CD8-positive, alpha-beta memory T cell (primary cell): Measurements from ENCODE around the gene TRPV5. TPM values are rescaled to one million over a fixed set of nuclear protein-coding genes. Genes with fewer than 3 reads are reported as not detected.

ENCODE experiments used
- CTCF ChIA-PET: fragments of 350-600 bp; sonication (Branson Sonifier 250); formaldehyde crosslinking; loops from one replicate; lab custom pipeline; 2021; ENCODE audit warnings: antibody characterized with exemption; lab: Charles Lee
- POLR2A ChIA-PET: fragments of 350-600 bp; sonication (Branson Sonifier 250); formaldehyde crosslinking; loops from one replicate; lab custom pipeline; 2021; ENCODE audit warnings: antibody characterized with exemption; lab: Charles Lee
- DNase-seq, 5 donors: peaks; one replicate each; pipeline versions ENCODE4 v3.0.0 to v3.0.0-alpha.2; 2020 to 2022; ENCODE audit warnings: mixed read lengths in 1 of 5
- H3K27ac ChIP-seq: one replicate; pipeline ENCODE4 v1.7.0; 2013; ENCODE audit warnings: low read depth, mild to moderate bottlenecking, low read length, moderate library complexity
- H3K27me3 ChIP-seq: 2 replicates; pipeline ENCODE4 v1.7.0; 2013; ENCODE audit warnings: low read length, mild to moderate bottlenecking; ENCODE audit not compliant: insufficient read depth, poor library complexity, severe bottlenecking
- H3K36me3 ChIP-seq: 2 replicates; pipeline ENCODE4 v1.7.0; 2013; ENCODE audit warnings: mild to moderate bottlenecking, low read length, moderate library complexity; ENCODE audit not compliant: insufficient read depth
- H3K4me1 ChIP-seq: 2 replicates; pipeline ENCODE4 v1.7.0; 2013; ENCODE audit warnings: mild to moderate bottlenecking, low read length, moderate library complexity; ENCODE audit not compliant: insufficient read depth
- H3K4me3 ChIP-seq: 2 replicates; pipeline ENCODE4 v1.7.0; 2013; ENCODE audit warnings: mild to moderate bottlenecking, low read length
- H3K9me3 ChIP-seq: 2 replicates; pipeline ENCODE4 v1.7.0; 2013; ENCODE audit warnings: mild to moderate bottlenecking, low read length
- H3K27ac Mint-ChIP-seq, 8 donors: one replicate each; pipeline ENCODE4 v1.8.0; 2020 to 2021; ENCODE audit warnings: mixed read lengths in 8 of 8, mild to moderate bottlenecking in 6 of 8, inconsistent platforms in 3 of 8, moderate library complexity in 3 of 8
- H3K27me3 Mint-ChIP-seq, 2 donors: one replicate each; pipeline ENCODE4 v1.8.0; 2020 to 2021; ENCODE audit warnings: mixed read lengths in 2 of 2, mild to moderate bottlenecking in 1 of 2, moderate library complexity in 1 of 2
- H3K36me3 Mint-ChIP-seq, 3 donors: one replicate each; pipeline ENCODE4 v1.8.0; 2020 to 2021; ENCODE audit warnings: mixed read lengths in 3 of 3, inconsistent platforms in 1 of 3, mild to moderate bottlenecking in 1 of 3
- H3K4me1 Mint-ChIP-seq, 3 donors: one replicate each; pipeline ENCODE4 v1.8.0; 2020 to 2021; ENCODE audit warnings: mixed read lengths in 3 of 3, inconsistent platforms in 1 of 3, mild to moderate bottlenecking in 1 of 3
- H3K4me3 Mint-ChIP-seq, 7 donors: one replicate each; pipeline ENCODE4 v1.8.0; 2020 to 2021; ENCODE audit warnings: mixed read lengths in 7 of 7, mild to moderate bottlenecking in 6 of 7, moderate library complexity in 4 of 7, inconsistent platforms in 2 of 7
- H3K9me3 Mint-ChIP-seq, 5 donors: one replicate each; pipeline ENCODE4 v1.8.0; 2020 to 2022; ENCODE audit warnings: mixed read lengths in 5 of 5, mild to moderate bottlenecking in 3 of 5, moderate library complexity in 2 of 5, inconsistent platforms in 1 of 5
- polyA plus RNA-seq: library from polyadenylated mRNA; unstranded; fragments of 300-500 nt; fragmentation: Illumina TruSeq; gene quantifications from one replicate; pipeline ENCODE4 v1.2.3, GENCODE V29; 2021
- total RNA-seq, 2 experiments: library from RNA; stranded (reverse); gene quantifications; one replicate each; pipeline ENCODE4 v1.2.3, GENCODE V29; 2021

The TRPV5 gene
- total and polyA plus RNA-seq, 3 experiments from 2014 or later, result not detected

GRCh38 chr7:142925413-142925812 lies 8.1 kb downstream of the TRPV5 start:
- POLR2A ChIA-PET, result no interaction called here
- Histone ChIP-seq H3K27me3 (no peaks in the 10 kb centered on the region), H3K27ac (no peak overlapping the region), H3K4me1 (no peaks in the 10 kb centered on the region), H3K4me3 (no peak overlapping the region), H3K9me3 (no peaks in the 10 kb centered on the region), H3K36me3 (no peaks in the 10 kb centered on the region)
- H3K4me1 Mint-ChIP-seq, result no peaks in the 10 kb centered on the region
- H3K36me3 Mint-ChIP-seq, result no peaks in the 10 kb centered on the region
- DNase-seq, result no peak
- no peak overlapping the region for H3K27ac Mint-ChIP-seq
- CTCF ChIA-PET, result no interaction called here
- peaks cover 4 to 12% of the 10 kb centered on the region in 2 donors for H3K27me3 Mint-ChIP-seq
- no peak overlapping the region for H3K4me3 Mint-ChIP-seq
- no peaks in the 10 kb centered on the region for H3K9me3 Mint-ChIP-seq

DNA sequence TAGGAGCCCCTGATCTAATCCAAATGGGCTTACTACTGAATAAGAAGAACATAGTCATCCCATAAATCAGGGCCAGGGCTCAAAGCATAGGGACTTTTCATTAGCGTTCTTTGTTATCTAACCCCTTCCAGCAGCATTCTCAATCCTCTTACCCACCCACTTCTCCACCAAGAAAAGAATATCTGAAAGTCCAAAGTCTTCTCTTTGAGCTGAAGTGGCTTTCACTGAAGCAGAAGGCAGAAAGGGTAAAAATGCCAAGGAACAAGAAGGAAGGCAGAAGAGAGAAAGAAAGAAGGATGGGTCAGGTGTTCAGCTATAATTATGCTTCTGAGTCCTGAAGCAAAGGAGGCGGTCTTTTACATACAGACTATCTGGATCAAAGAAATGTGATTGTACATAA lies 10.2 kb downstream of the TRPV5 start:
- DNase-seq, result no peak
- Histone ChIP-seq H3K9me3 (no peaks in the 10 kb centered on the region), H3K36me3 (no peaks in the 10 kb centered on the region), H3K4me1 (no peaks in the 10 kb centered on the region), H3K27ac (no peak overlapping the region), H3K27me3 (no peaks in the 10 kb centered on the region), H3K4me3 (no peak overlapping the region)
- Mint-ChIP-seq H3K4me1 (no peaks in the 10 kb centered on the region), H3K27ac (no peak overlapping the region), H3K36me3 (no peaks in the 10 kb centered on the region), H3K4me3 (no peak overlapping the region), H3K9me3 (no peaks in the 10 kb centered on the region), H3K27me3 (peaks cover 11 to 13% of the 10 kb centered on the region in 2 donors)
- POLR2A ChIA-PET, result no interaction called here
- CTCF ChIA-PET, result no interaction called here

DNA sequence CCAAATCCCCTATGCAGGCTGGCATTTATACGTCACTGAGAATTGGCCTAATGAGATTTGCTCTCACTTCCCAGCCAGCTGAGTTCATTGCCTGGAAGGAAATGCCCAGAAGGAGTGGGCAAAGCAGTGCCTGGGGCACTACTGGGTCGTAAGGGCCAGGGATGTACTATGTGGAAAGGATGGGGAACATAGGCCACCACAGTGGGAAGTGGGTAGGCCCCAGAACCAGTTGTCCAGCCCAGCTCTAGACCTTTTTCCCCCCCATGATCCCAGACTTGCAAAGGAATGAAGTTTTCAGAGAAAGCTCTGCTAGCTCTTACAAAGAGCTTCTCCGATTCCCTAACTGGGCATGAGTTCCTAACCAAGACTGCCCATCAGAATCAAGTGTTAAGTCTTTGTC lies 13.9 kb downstream of the TRPV5 start:
- H3K4me1 ChIP-seq, result no peaks in the 10 kb centered on the region
- H3K36me3 ChIP-seq, result no peaks in the 10 kb centered on the region
- Mint-ChIP-seq H3K4me3 (no peak overlapping the region), H3K9me3 (no peaks in the 10 kb centered on the region), H3K27ac (peak overlapping the region in 1 of 8 donors; percentile 36), H3K36me3 (no peaks in the 10 kb centered on the region), H3K27me3 (peaks cover 6 to 20% of the 10 kb centered on the region in 2 donors), H3K4me1 (no peaks in the 10 kb centered on the region)
- H3K9me3 ChIP-seq, result no peaks in the 10 kb centered on the region
- no peaks in the 10 kb centered on the region for H3K27me3 ChIP-seq
- ChIA-PET CTCF (no interaction called here), POLR2A (no interaction called here)
- H3K27ac ChIP-seq, result no peak overlapping the region
- H3K4me3 ChIP-seq, result no peak overlapping the region
- DNase-seq, result no peak

DNA sequence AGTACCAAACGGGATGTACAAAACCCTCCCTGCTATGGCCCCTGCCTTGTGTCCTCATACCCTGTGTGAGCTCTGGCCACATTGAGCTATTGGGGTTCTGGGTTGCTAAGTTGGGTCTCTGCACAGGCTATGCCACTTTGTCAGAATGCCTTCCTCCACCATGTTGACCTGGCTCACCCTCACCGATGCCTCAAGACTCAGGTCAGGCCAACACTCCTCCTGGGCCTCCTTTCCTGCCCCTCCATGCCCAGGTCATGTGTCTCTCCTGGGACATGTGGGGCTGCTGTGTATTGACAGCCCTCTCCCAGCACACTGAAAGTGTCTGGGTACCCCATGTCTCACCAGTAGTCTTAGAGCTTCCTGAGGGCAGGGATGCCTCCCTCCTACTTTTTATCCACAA lies 14.6 kb downstream of the TRPV5 start:
- no peak overlapping the region for H3K27ac ChIP-seq
- no peak overlapping the region for H3K4me3 ChIP-seq
- Mint-ChIP-seq H3K4me3 (no peak overlapping the region), H3K36me3 (no peaks in the 10 kb centered on the region), H3K27ac (no peak overlapping the region), H3K4me1 (no peaks in the 10 kb centered on the region), H3K27me3 (peaks cover 4 to 27% of the 10 kb centered on the region in 2 donors), H3K9me3 (no peaks in the 10 kb centered on the region)
- no peak for DNase-seq
- H3K27me3 ChIP-seq, result no peaks in the 10 kb centered on the region
- CTCF ChIA-PET, result no interaction called here
- H3K9me3 ChIP-seq, result no peaks in the 10 kb centered on the region
- POLR2A ChIA-PET, result no interaction called here
- no peaks in the 10 kb centered on the region for H3K4me1 ChIP-seq
- H3K36me3 ChIP-seq, result no peaks in the 10 kb centered on the region

- no peaks in the 10 kb centered on the region for H3K4me1 Mint-ChIP-seq
- H3K27ac Mint-ChIP-seq, result no peak overlapping the region
- no peaks in the 10 kb centered on the region for H3K9me3 Mint-ChIP-seq
- Histone ChIP-seq H3K27ac (no peak overlapping the region), H3K4me3 (no peak overlapping the region), H3K27me3 (no peaks in the 10 kb centered on the region), H3K4me1 (no peaks in the 10 kb centered on the region), H3K36me3 (no peaks in the 10 kb centered on the region), H3K9me3 (no peaks in the 10 kb centered on the region)
- H3K27me3 Mint-ChIP-seq, result peaks cover 6 to 30% of the 10 kb centered on the region in 2 donors
- H3K36me3 Mint-ChIP-seq, result no peaks in the 10 kb centered on the region
- no peak overlapping the region for H3K4me3 Mint-ChIP-seq
- DNase-seq, result no peak
- ChIA-PET POLR2A (no interaction called here), CTCF (no interaction called here)
These were observed 16.1 kb downstream of the TRPV5 start for GRCh38 chr7:142917447-142917846.

- H3K4me3 ChIP-seq, result no peak overlapping the region
- H3K9me3 ChIP-seq, result no peaks in the 10 kb centered on the region
- Mint-ChIP-seq H3K36me3 (no peaks in the 10 kb centered on the region), H3K4me3 (no peak overlapping the region), H3K4me1 (no peaks in the 10 kb centered on the region), H3K27me3 (peaks cover 10 to 39% of the 10 kb centered on the region in 2 donors), H3K9me3 (no peaks in the 10 kb centered on the region), H3K27ac (no peak overlapping the region)
- no peaks in the 10 kb centered on the region for H3K4me1 ChIP-seq
- ChIA-PET POLR2A (no interaction called here), CTCF (interaction anchor here (0.7 kb wide), 1 partner anchor 109 kb away, joined by 3 read pairs; no protein-coding TSS in a partner anchor)
- H3K27me3 ChIP-seq, result no peaks in the 10 kb centered on the region
- no peaks in the 10 kb centered on the region for H3K36me3 ChIP-seq
- DNase-seq, result no peak
- H3K27ac ChIP-seq, result no peak overlapping the region
These were observed 17.0 kb downstream of the TRPV5 start for GRCh38 chr7:142916508-142916907.

GRCh38 chr7:142915315-142915714 lies 18.2 kb downstream of the TRPV5 start:
- DNase-seq, result no peak
- Histone ChIP-seq H3K4me1 (no peaks in the 10 kb centered on the region), H3K9me3 (no peaks in the 10 kb centered on the region), H3K36me3 (no peaks in the 10 kb centered on the region), H3K27ac (no peak overlapping the region), H3K4me3 (no peak overlapping the region), H3K27me3 (no peaks in the 10 kb centered on the region)
- ChIA-PET CTCF (no interaction called here), POLR2A (no interaction called here)
- H3K27me3 Mint-ChIP-seq, result peaks cover 14 to 43% of the 10 kb centered on the region in 2 donors
- H3K4me1 Mint-ChIP-seq, result no peaks in the 10 kb centered on the region
- H3K9me3 Mint-ChIP-seq, result no peaks in the 10 kb centered on the region
- H3K4me3 Mint-ChIP-seq, result no peak overlapping the region
- no peak overlapping the region for H3K27ac Mint-ChIP-seq
- no peaks in the 10 kb centered on the region for H3K36me3 Mint-ChIP-seq

GRCh38 chr7:142914121-142914520 lies 19.4 kb downstream of the TRPV5 start:
- peaks cover 14 to 50% of the 10 kb centered on the region in 2 donors for H3K27me3 Mint-ChIP-seq
- no peaks in the 10 kb centered on the region for H3K9me3 Mint-ChIP-seq
- H3K27ac Mint-ChIP-seq, result no peak overlapping the region
- Histone ChIP-seq H3K27ac (no peak overlapping the region), H3K27me3 (no peaks in the 10 kb centered on the region), H3K4me1 (no peaks in the 10 kb centered on the region), H3K4me3 (no peak overlapping the region), H3K36me3 (no peaks in the 10 kb centered on the region), H3K9me3 (no peaks in the 10 kb centered on the region)
- H3K4me1 Mint-ChIP-seq, result no peaks in the 10 kb centered on the region
- ChIA-PET CTCF (no interaction called here), POLR2A (no interaction called here)
- H3K4me3 Mint-ChIP-seq, result no peak overlapping the region
- DNase-seq, result no peak
- no peaks in the 10 kb centered on the region for H3K36me3 Mint-ChIP-seq

DNA sequence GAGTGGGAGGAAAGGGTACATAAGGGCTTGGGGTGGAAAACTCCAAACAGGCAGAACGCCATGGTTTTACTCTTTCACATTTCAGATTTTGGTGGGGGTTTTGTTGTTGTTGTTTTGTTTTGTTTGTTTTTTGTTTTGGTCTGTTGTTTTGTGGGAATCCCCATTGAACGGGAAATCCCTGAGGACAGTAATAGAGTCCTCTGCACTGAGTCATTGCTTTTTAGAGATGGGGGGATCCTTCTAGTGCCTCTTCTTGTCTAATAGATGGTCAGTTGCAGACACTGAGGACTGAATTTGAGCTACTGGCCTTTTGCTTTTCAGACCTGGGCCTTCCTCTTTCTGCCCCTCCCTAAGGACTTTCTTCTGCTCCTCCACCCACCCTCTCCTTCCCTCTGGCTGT lies 20.0 kb downstream of the TRPV5 start:
- no peak overlapping the region for H3K4me3 ChIP-seq
- Mint-ChIP-seq H3K27ac (no peak overlapping the region), H3K36me3 (no peaks in the 10 kb centered on the region), H3K4me3 (no peak overlapping the region), H3K27me3 (peaks cover 12 to 50% of the 10 kb centered on the region in 2 donors), H3K4me1 (no peaks in the 10 kb centered on the region), H3K9me3 (no peaks in the 10 kb centered on the region)
- DNase-seq, result no peak
- CTCF ChIA-PET, result no interaction called here
- no peaks in the 10 kb centered on the region for H3K4me1 ChIP-seq
- H3K9me3 ChIP-seq, result no peaks in the 10 kb centered on the region
- H3K27me3 ChIP-seq, result no peaks in the 10 kb centered on the region
- H3K36me3 ChIP-seq, result no peaks in the 10 kb centered on the region
- POLR2A ChIA-PET, result no interaction called here
- no peak overlapping the region for H3K27ac ChIP-seq
